H1 (cell line): ENCODE measurements around the gene CDH11. TPM values are rescaled to one million over a fixed set of nuclear protein-coding genes. Genes with fewer than 3 reads are reported as not detected.

Experiments
- CTCF ChIA-PET: fragments of 300-600 bp; sonication (Branson Sonifier 250); formaldehyde crosslinking; loops from one replicate; lab custom pipeline; 2021; ENCODE audit not compliant: partially characterized antibody; lab: Charles Lee
- POLR2A ChIA-PET: fragments of 300-600 bp; sonication (Branson Sonifier 250); formaldehyde crosslinking; loops from one replicate; lab custom pipeline; 2021; ENCODE audit warnings: inconsistent platforms; ENCODE audit not compliant: partially characterized antibody; lab: Charles Lee
- DNase-seq, 2 experiments: peaks; one replicate each; pipeline versions ENCODE4 v3.0.0 to v3.0.0-alpha.2; 2010 to 2022; ENCODE audit warnings: low spot score in 2 of 2, low read depth in 1 of 2, mixed read lengths in 1 of 2
- FAIRE-seq: peaks from 2 replicates; lab custom pipeline; 2011; peaks lifted over from hg19 to GRCh38; lab: Jason Lieb, UNC
- H2AFZ ChIP-seq: 2 replicates; pipeline ENCODE4 v1.8.1; 2012; ENCODE audit warnings: low read length, inconsistent platforms
- H2AK5ac ChIP-seq: 2 replicates; pipeline ENCODE4 v1.6.1; 2013; ENCODE audit warnings: low read depth, low read length
- H2BK120ac ChIP-seq: replicated peaks from 2 replicates; pipeline ENCODE3; 2013; ENCODE audit warnings: low read depth, low read length, inconsistent platforms
- H2BK12ac ChIP-seq: 2 replicates; pipeline ENCODE4 v1.6.1; 2013; ENCODE audit warnings: low read depth, low read length
- H2BK15ac ChIP-seq: 2 replicates; pipeline ENCODE4 v1.6.1; 2013; ENCODE audit warnings: low read length
- H2BK20ac ChIP-seq: 2 replicates; pipeline ENCODE4 v1.6.1; 2013; ENCODE audit warnings: low read length
- H2BK5ac ChIP-seq: 2 replicates; pipeline ENCODE4 v1.6.1; 2013; ENCODE audit warnings: low read depth, low read length
- H3K14ac ChIP-seq: 2 replicates; pipeline ENCODE4 v1.6.1; 2013; ENCODE audit warnings: inconsistent platforms; ENCODE audit not compliant: insufficient read length
- H3K18ac ChIP-seq: 2 replicates; pipeline ENCODE4 v1.6.1; 2013; ENCODE audit warnings: low read length; ENCODE audit errors: extremely low read depth
- H3K23ac ChIP-seq: 2 replicates; pipeline ENCODE4 v1.6.1; 2013; ENCODE audit warnings: inconsistent platforms; ENCODE audit not compliant: insufficient read length
- H3K23me2 ChIP-seq: 2 replicates; pipeline ENCODE4 v1.6.1; 2013; ENCODE audit warnings: low read depth, low read length
- H3K27ac ChIP-seq: 2 replicates; pipeline ENCODE4 v1.6.1; 2011; ENCODE audit warnings: low read depth, low read length, inconsistent platforms
- H3K27me3 ChIP-seq, 4 experiments: replicated peaks in 1 of 4; 1 replicate in 1 of 4; 2 replicates in 3 of 4; pipeline versions ENCODE4 v1.6.1 to v1.8.1; 2011 to 2013; ENCODE audit warnings: low read length in 3 of 4, mild to moderate bottlenecking in 3 of 4, inconsistent platforms in 2 of 4, mixed read lengths in 2 of 4, moderate library complexity in 1 of 4; ENCODE audit not compliant: control insufficient read depth in 3 of 4, insufficient read depth in 3 of 4; ENCODE audit errors: extremely low read depth in 1 of 4
- H3K36me3 ChIP-seq, 4 experiments: 2 replicates each; pipeline versions ENCODE4 v1.6.1 to v1.8.1; 2011 to 2013; ENCODE audit warnings: mild to moderate bottlenecking in 4 of 4, low read length in 3 of 4, moderate library complexity in 2 of 4, control low read depth in 1 of 4, inconsistent platforms in 1 of 4; ENCODE audit not compliant: insufficient read depth in 4 of 4, control insufficient read depth in 2 of 4
- H3K4ac ChIP-seq: replicated peaks from 2 replicates; pipeline ENCODE3; 2013; ENCODE audit warnings: low read length, low read depth, mixed read lengths, inconsistent platforms; ENCODE audit not compliant: insufficient read length
- H3K4me1 ChIP-seq, 4 experiments: replicated peaks in 1 of 4; 1 replicate in 1 of 4; 2 replicates in 3 of 4; pipeline versions ENCODE4 v1.6.1 to v1.8.1; 2011 to 2013; ENCODE audit warnings: low read length in 3 of 4, inconsistent platforms in 2 of 4, mixed read lengths in 1 of 4; ENCODE audit not compliant: insufficient read depth in 4 of 4, control insufficient read depth in 3 of 4
- H3K4me2 ChIP-seq, 2 experiments: 2 replicates each; pipeline versions ENCODE4 v1.6.1 to v1.8.1; 2011 to 2013; ENCODE audit warnings: low read depth in 2 of 2, low read length in 2 of 2, control low read depth in 1 of 2, inconsistent platforms in 1 of 2, mild to moderate bottlenecking in 1 of 2; ENCODE audit not compliant: insufficient read depth in 1 of 2
- H3K4me3 ChIP-seq, 4 experiments: fragments of 200-600, 300-600 bp in 1 of 4; sonication (generic), shearing (Covaris generic), sonication (Bioruptor Twin) in 1 of 4; 2 replicates each; pipeline versions ENCODE4 v1.5.1 to v1.8.1; 2011 to 2016; ENCODE audit warnings: low read length in 4 of 4, low read depth in 3 of 4, control low read depth in 2 of 4, inconsistent platforms in 2 of 4, mild to moderate bottlenecking in 2 of 4, mixed read lengths in 1 of 4, moderate library complexity in 1 of 4; ENCODE audit not compliant: insufficient read depth in 2 of 4; ENCODE audit errors: extremely low read depth in 1 of 4
- H3K56ac ChIP-seq: replicated peaks from 2 replicates; pipeline ENCODE3; 2013; ENCODE audit warnings: low read depth, mild to moderate bottlenecking, mixed read lengths, low read length, inconsistent platforms; ENCODE audit not compliant: insufficient read length
- H3K79me1 ChIP-seq: 2 replicates; pipeline ENCODE4 v1.6.1; 2013; ENCODE audit warnings: low read depth, low read length, control low read depth
- H3K79me2 ChIP-seq, 2 experiments: 2 replicates each; pipeline versions ENCODE4 v1.6.1 to v1.8.1; 2012 to 2013; ENCODE audit warnings: low read length in 2 of 2, mild to moderate bottlenecking in 2 of 2, inconsistent platforms in 1 of 2; ENCODE audit not compliant: insufficient read depth in 2 of 2, control insufficient read depth in 1 of 2
- H3K9ac ChIP-seq, 4 experiments: replicated peaks in 1 of 4; 1 replicate in 1 of 4; 2 replicates in 3 of 4; pipeline versions ENCODE4 v1.6.1 to v1.8.1; 2011 to 2013; ENCODE audit warnings: low read depth in 3 of 4, low read length in 3 of 4, control low read depth in 2 of 4, mild to moderate bottlenecking in 2 of 4, moderate library complexity in 2 of 4, inconsistent platforms in 1 of 4; ENCODE audit errors: extremely low read depth in 1 of 4
- H3K9me3 ChIP-seq, 2 experiments: 2 replicates each; pipeline versions ENCODE4 v1.6.1 to v1.8.1; 2012 to 2013; ENCODE audit warnings: mild to moderate bottlenecking in 2 of 2, moderate library complexity in 2 of 2, control low read depth in 1 of 2, inconsistent platforms in 1 of 2, low read depth in 1 of 2, low read length in 1 of 2, mixed read lengths in 1 of 2; ENCODE audit not compliant: insufficient read depth in 2 of 2
- H4K20me1 ChIP-seq, 2 experiments: replicated peaks in 1 of 2; 2 replicates each; pipeline versions ENCODE3 to v1.8.1; 2011 to 2013; ENCODE audit warnings: inconsistent platforms in 2 of 2, low read length in 2 of 2, mild to moderate bottlenecking in 1 of 2; ENCODE audit not compliant: insufficient read depth in 2 of 2, control insufficient read depth in 1 of 2
- H4K5ac ChIP-seq: 2 replicates; pipeline ENCODE4 v1.6.1; 2013; ENCODE audit warnings: low read length, low read depth, mixed read lengths, inconsistent platforms; ENCODE audit not compliant: insufficient read length
- H4K8ac ChIP-seq: 2 replicates; pipeline ENCODE4 v1.8.0; 2013; ENCODE audit warnings: mild to moderate bottlenecking, moderate library complexity, low read length, inconsistent platforms; ENCODE audit not compliant: insufficient read depth; ENCODE audit errors: extremely low read depth
- H4K91ac ChIP-seq: replicated peaks from 2 replicates; pipeline ENCODE3; 2013; ENCODE audit warnings: low read length, mixed read lengths, inconsistent platforms; ENCODE audit not compliant: insufficient read length
- ASH2L ChIP-seq: fragments of 200-600, 300-600 bp; sonication (generic); IDR thresholded peaks from one replicate; pipeline ENCODE4 v1.7.1; 2017; ENCODE audit warnings: low read length
- BCL11A ChIP-seq, 2 experiments: IDR thresholded peaks; one replicate each; pipeline ENCODE4 v1.6.1; 2011; ENCODE audit warnings: low read depth in 2 of 2, low read length in 2 of 2, mild to moderate bottlenecking in 2 of 2
- EP300 ChIP-seq, 2 experiments: IDR thresholded peaks; 1 replicate in 1 of 2; 2 replicates in 1 of 2; pipeline ENCODE4 v1.6.1; 2011 to 2012; ENCODE audit warnings: low read depth in 2 of 2, low read length in 2 of 2, mild to moderate bottlenecking in 2 of 2, borderline replicate concordance in 1 of 2, inconsistent platforms in 1 of 2, moderate library complexity in 1 of 2
- JUND ChIP-seq: IDR thresholded peaks from 2 replicates; pipeline ENCODE4 v1.6.1; 2011; ENCODE audit warnings: mild to moderate bottlenecking, improper control_type of control experiment, low read length
- KDM1A ChIP-seq: fragments of 200-600, 300-600 bp; sonication (generic); IDR thresholded peaks from 2 replicates; pipeline ENCODE4 v1.7.1; 2016; ENCODE audit warnings: mild to moderate bottlenecking, low read length, borderline replicate concordance
- NANOG ChIP-seq: IDR thresholded peaks from 2 replicates; pipeline ENCODE4 v1.6.1; 2011; ENCODE audit warnings: low read length, low read depth, mild to moderate bottlenecking, inconsistent platforms; ENCODE audit not compliant: insufficient read depth, poor library complexity, severe bottlenecking
- NRF1 ChIP-seq: IDR thresholded peaks from 2 replicates; pipeline ENCODE4 v1.6.1; 2011; ENCODE audit warnings: mild to moderate bottlenecking, low read depth, low read length, improper control_type of control experiment
- RAD21 ChIP-seq, 2 experiments: IDR thresholded peaks in 1 of 2; conservative IDR thresholded peaks in 1 of 2; 2 replicates each; pipeline ENCODE4 v1.6.1; 2011; ENCODE audit warnings: low read depth in 2 of 2, low read length in 2 of 2, improper control_type of control experiment in 1 of 2, inconsistent platforms in 1 of 2, mild to moderate bottlenecking in 1 of 2, moderate library complexity in 1 of 2
- RFX5 ChIP-seq: IDR thresholded peaks from 2 replicates; pipeline ENCODE4 v1.6.1; 2011; ENCODE audit warnings: low read depth, low read length, improper control_type of control experiment, borderline replicate concordance
- RNF2 ChIP-seq: fragments of 200-900, 300-1000 bp; sonication (generic); IDR thresholded peaks from 2 replicates; pipeline ENCODE4 v1.7.1; 2016; ENCODE audit warnings: borderline replicate concordance, low read depth, mild to moderate bottlenecking, antibody characterized with exemption, low read length; ENCODE audit not compliant: poor library complexity, severe bottlenecking; ENCODE audit errors: missing control alignments
- SP2 ChIP-seq: IDR thresholded peaks from 2 replicates; pipeline ENCODE4 v1.6.1; 2012; ENCODE audit warnings: mild to moderate bottlenecking, low read length, inconsistent platforms
- SP4 ChIP-seq: IDR thresholded peaks from 2 replicates; pipeline ENCODE4 v1.6.1; 2012; ENCODE audit warnings: low read length, inconsistent platforms
- SRF ChIP-seq: IDR thresholded peaks from 2 replicates; pipeline ENCODE4 v1.6.1; 2011; ENCODE audit warnings: mild to moderate bottlenecking, low read depth, low read length, moderate library complexity
- SUZ12 ChIP-seq: fragments of 200-600 bp; sonication (generic); IDR thresholded peaks from 2 replicates; pipeline ENCODE4 v1.6.1; 2012; ENCODE audit warnings: mild to moderate bottlenecking, inconsistent platforms, low read length, moderate library complexity, mixed read lengths
- TBP ChIP-seq: IDR thresholded peaks from 2 replicates; pipeline ENCODE4 v1.6.1; 2011; ENCODE audit warnings: low read depth, low read length, improper control_type of control experiment
- WGBS, 2 experiments: shearing (Covaris generic) in 1 of 2; methylation state at CpG; one replicate each; pipeline versions ENCODE4 v1.1.6 to v1.1.7; 2013 to 2015; ENCODE audit warnings: low lambda C conversion rate in 2 of 2, mixed read lengths in 2 of 2, inconsistent platforms in 1 of 2, low coverage in 1 of 2, missing lambda C conversion rate in 1 of 2; ENCODE audit not compliant: insufficient replicate concordance in 2 of 2, insufficient coverage in 1 of 2, insufficient read length in 1 of 2; ENCODE audit errors: extremely low coverage in 1 of 2, missing lambda C conversion rate in 1 of 2; 5-methylcytosine and 5-hydroxymethylcytosine counted together
- polyA plus RNA-seq, 7 experiments: library from polyadenylated mRNA; depleted of rRNA in 3 of 7; stranded (reverse) in 5 of 7; unstranded in 2 of 7; fragments of >200 nt in 5 of 7; fragments of 200-250 nt in 2 of 7; gene quantifications; 1 replicate in 5 of 7; 2 replicates in 1 of 7; 4 replicates in 1 of 7; pipeline versions ENCODE4 v1.2.1 to v1.2.3, GENCODE V29; 2011 to 2013; ENCODE audit warnings: missing spikeins in 2 of 7, mixed read lengths in 2 of 7
- total RNA-seq: library from RNA; stranded (reverse); fragmentation: NEBNext Ultra II Directional; extraction: Animal tissue kit (Norgen Biotek cat#: 25700); gene quantifications from 2 replicates; pipeline ENCODE4 v1.2.1, GENCODE V29; 2021

CDH11 gene
- total and polyA plus RNA-seq, 2 of the 8 experiments (the other 6 are each of a cell fraction or from before 2014, with no cell fraction given): 3.3 to 8.4 TPM

GRCh38 chr16:64933885-64934284 lies 188.0 kb downstream of the CDH11 start:
- Histone ChIP-seq H3K36me3 (no peaks in the 10 kb centered on the region), H2AK5ac (no peak overlapping the region), H4K8ac (no peak overlapping the region), H3K27me3 (no peaks in the 10 kb centered on the region), H3K4ac (no peak overlapping the region), H4K5ac (no peak overlapping the region), H2AFZ (no peak overlapping the region), H3K23ac (no peak overlapping the region), H3K4me3 (no peak overlapping the region), H3K79me2 (no peaks in the 10 kb centered on the region), H3K14ac (no peak overlapping the region), H3K27ac (no peak overlapping the region), H3K4me2 (no peak overlapping the region), H3K18ac (no peak overlapping the region), H3K79me1 (no peaks in the 10 kb centered on the region), H3K9ac (no peak overlapping the region), H3K4me1 (no peaks in the 10 kb centered on the region), H2BK5ac (no peak overlapping the region), H2BK120ac (no peak overlapping the region), H2BK15ac (no peak overlapping the region), H2BK20ac (no peak overlapping the region), H2BK12ac (no peak overlapping the region), H3K23me2 (no peaks in the 10 kb centered on the region), H3K56ac (no peak overlapping the region), H3K9me3 (no peaks in the 10 kb centered on the region), H4K91ac (no peak overlapping the region), H4K20me1 (no peaks in the 10 kb centered on the region)
- WGBS, 2 experiments: 87% methylated on average over 2 of the region's 2 CpGs; no CpG with 5 or more reads in 1 of the 2 experiments
- ChIA-PET CTCF (no interaction called here), POLR2A (no interaction called here)
- DNase-seq (no peak), FAIRE-seq (no peak)
- TF ChIP-seq SP2 (no peak), NANOG (no peak), BCL11A (IDR thresholded peaks at IDR 0.05; ENCODE audit: low read depth in 2 of 2, low read length in 2 of 2) (no peak), SUZ12 (no peak), KDM1A (no peak), RAD21 (IDR thresholded peaks at IDR 0.05 in 1 of 2, conservative IDR thresholded peaks at IDR 0.05 in 1 of 2; ENCODE audit: low read depth in 2 of 2, low read length in 2 of 2) (no peak), NRF1 (no peak), SRF (no peak), RNF2 (no peak), JUND (no peak), SP4 (no peak), ASH2L (no peak), EP300 (IDR thresholded peaks at IDR 0.05; ENCODE audit: borderline replicate concordance in 1 of 2, low read depth in 2 of 2, low read length in 2 of 2) (no peak), TBP (no peak), RFX5 (no peak)
